Left kidney (tissue), 2 donors: Measurements from ENCODE around the gene FREM1. TPM values are rescaled to one million over a fixed set of nuclear protein-coding genes. Genes with fewer than 3 reads are reported as not detected.
A peak's percentile ranks its signal among the peaks of the same experiment; 100 is the strongest.

Experiments used
- DNase-seq: peaks from one replicate; pipeline ENCODE4 v3.0.0-alpha.2; 2013
- polyA plus RNA-seq: library from polyadenylated mRNA; unstranded; fragments of 120-200 nt; gene quantifications from one replicate; pipeline ENCODE4 v1.2.1, GENCODE V29; 2013; ENCODE audit not compliant: insufficient read length

The FREM1 gene
- polyA plus RNA-seq, 1 donor: 206 TPM

- no peak for DNase-seq
These were observed 87.6 kb downstream of the FREM1 start for GRCh38 chr9:14822666-14823065.

- no peak for DNase-seq
These were observed 91.0 kb downstream of the FREM1 start for GRCh38 chr9:14819183-14819582.

GRCh38 chr9:14814249-14814628 is 96.0 kb downstream of the FREM1 start:
- no peak for DNase-seq

- DNase-seq: no peak
These were observed 96.6 kb downstream of the FREM1 start for GRCh38 chr9:14813336-14814248.

- DNase-seq: no peak
These were observed 97.4 kb downstream of the FREM1 start for GRCh38 chr9:14812806-14813205.

GRCh38 chr9:14811844-14812243 is 98.4 kb downstream of the FREM1 start:
- DNase-seq: no peak

GRCh38 chr9:14806941-14807520 is 103.2 kb downstream of the FREM1 start:
- no peak for DNase-seq

- no peak for DNase-seq
These were observed 111.2 kb downstream of the FREM1 start for GRCh38 chr9:14799030-14799429.

- DNase-seq: no peak
These were observed 112.8 kb downstream of the FREM1 start for GRCh38 chr9:14797435-14797834.

- no peak for DNase-seq
These were observed 116.8 kb downstream of the FREM1 start for GRCh38 chr9:14793389-14793788.

- no peak for DNase-seq
These were observed 119.6 kb downstream of the FREM1 start for GRCh38 chr9:14790628-14791027.

GRCh38 chr9:14788846-14789245 is 121.4 kb downstream of the FREM1 start:
- DNase-seq: no peak

GRCh38 chr9:14783358-14783757 is 126.9 kb downstream of the FREM1 start:
- no peak for DNase-seq

- DNase-seq: no peak
These were observed 127.8 kb downstream of the FREM1 start for GRCh38 chr9:14782286-14783051.

- no peak for DNase-seq
These were observed 129.5 kb downstream of the FREM1 start for GRCh38 chr9:14780693-14781092.

GRCh38 chr9:14780251-14780650 is 130.0 kb downstream of the FREM1 start:
- no peak for DNase-seq

GRCh38 chr9:14779566-14780022 is 130.6 kb downstream of the FREM1 start:
- DNase-seq: no peak

- DNase-seq: no peak
These were observed 131.7 kb downstream of the FREM1 start for GRCh38 chr9:14778565-14778964.

- no peak for DNase-seq
These were observed 134.3 kb downstream of the FREM1 start for GRCh38 chr9:14775917-14776316.

- DNase-seq: no peak
These were observed 139.6 kb downstream of the FREM1 start for GRCh38 chr9:14770592-14770991.

GRCh38 chr9:14769230-14769571 is 141.0 kb downstream of the FREM1 start:
- peak; percentile 7 for DNase-seq

- peak; percentile 57 for DNase-seq
These were observed 141.6 kb downstream of the FREM1 start for GRCh38 chr9:14768405-14769229.
